A673 (cell line): ENCODE measurements around the gene GALK1. TPM values are rescaled to one million over a fixed set of nuclear protein-coding genes. Genes with fewer than 3 reads are reported as not detected.

Experiments
- BruUV-seq: library from RNA; stranded (reverse); fragments of 400-500 nt; replicated peaks from 2 replicates; lab custom pipeline; 2021; lab: Mats Ljungman, UMichigan
- CTCF ChIA-PET: fragments of 300-600 bp; sonication (Branson Sonifier 250); formaldehyde crosslinking; loops from one replicate; lab custom pipeline; 2022; ENCODE audit warnings: antibody characterized with exemption; lab: Charles Lee
- POLR2A ChIA-PET: fragments of 300-600 bp; sonication (Branson Sonifier 250); formaldehyde crosslinking; loops from one replicate; lab custom pipeline; 2022; ENCODE audit warnings: antibody characterized with exemption; ENCODE audit not compliant: low non-redundant PET; lab: Charles Lee
- DNase-seq: peaks from one replicate; pipeline ENCODE4 v3.0.0-alpha.2; 2015; ENCODE audit warnings: low spot score
- H3K27ac ChIP-seq: fragments of 200-600 bp; sonication (generic); 2 replicates; pipeline ENCODE4 v1.5.1; 2016; ENCODE audit warnings: mixed run types, low read depth, mild to moderate bottlenecking, mixed read lengths, antibody characterized with exemption, low read length; ENCODE audit not compliant: poor library complexity, severe bottlenecking
- H3K27me3 ChIP-seq: fragments of 200-600 bp; sonication (generic); replicated peaks from 2 replicates; pipeline ENCODE4 v1.6.1; 2017; ENCODE audit warnings: mixed run types, low read depth, mild to moderate bottlenecking, mixed read lengths, antibody characterized with exemption, low read length; ENCODE audit not compliant: insufficient read depth, poor library complexity
- H3K36me3 ChIP-seq: fragments of 200-600 bp; sonication (generic); 2 replicates; pipeline ENCODE4 v1.6.1; 2016; ENCODE audit warnings: mixed run types, mild to moderate bottlenecking, mixed read lengths, antibody characterized with exemption, low read length; ENCODE audit not compliant: insufficient read depth, poor library complexity, severe bottlenecking
- H3K4me1 ChIP-seq: fragments of 200-600 bp; sonication (generic); 2 replicates; pipeline ENCODE4 v1.6.1; 2017; ENCODE audit warnings: mixed run types, mild to moderate bottlenecking, mixed read lengths, antibody characterized with exemption, low read length; ENCODE audit not compliant: insufficient read depth, poor library complexity, severe bottlenecking
- H3K4me3 ChIP-seq: fragments of 200-600 bp; sonication (generic); 2 replicates; pipeline ENCODE4 v1.5.1; 2016; ENCODE audit warnings: low read depth, mixed run types, mild to moderate bottlenecking, mixed read lengths, low read length; ENCODE audit not compliant: poor library complexity, severe bottlenecking
- H3K9me3 ChIP-seq: fragments of 200-600 bp; sonication (generic); 2 replicates; pipeline ENCODE4 v1.6.1; 2016; ENCODE audit warnings: mixed run types, low read depth, mild to moderate bottlenecking, mixed read lengths, antibody characterized with exemption, low read length; ENCODE audit not compliant: poor library complexity, severe bottlenecking
- EZH2 ChIP-seq: fragments of 200-600 bp; sonication (generic); IDR thresholded peaks from 2 replicates; pipeline ENCODE4 v1.6.1; 2017; ENCODE audit warnings: borderline replicate concordance, low read depth, mild to moderate bottlenecking, mixed read lengths, antibody characterized with exemption, low read length; ENCODE audit not compliant: poor library complexity, severe bottlenecking
- intact Hi-C: fragments of 100-400 bp; cut with micrococcal nuclease; formaldehyde crosslinking; loops from one replicate; pipeline ENCODE4 v1.10.0; 2022; ENCODE audit not compliant: unreplicated experiment
- total RNA-seq: library from RNA; stranded (reverse); gene quantifications from 2 replicates; pipeline ENCODE4 v1.2.3, GENCODE V29; 2021
- TF ChIP-seq, protein P1 (sequence below): fragments of 300-800, 200-600 bp; sonication (generic); conservative IDR thresholded peaks from 2 replicates; pipeline ENCODE4 v1.5.1; 2017; ENCODE audit warnings: low read depth, mild to moderate bottlenecking, antibody characterized with exemption, low read length, moderate library complexity, mixed read lengths

Gene GALK1
- total RNA-seq, 1 experiment from 2014 or later = 18.3 TPM

DNA sequence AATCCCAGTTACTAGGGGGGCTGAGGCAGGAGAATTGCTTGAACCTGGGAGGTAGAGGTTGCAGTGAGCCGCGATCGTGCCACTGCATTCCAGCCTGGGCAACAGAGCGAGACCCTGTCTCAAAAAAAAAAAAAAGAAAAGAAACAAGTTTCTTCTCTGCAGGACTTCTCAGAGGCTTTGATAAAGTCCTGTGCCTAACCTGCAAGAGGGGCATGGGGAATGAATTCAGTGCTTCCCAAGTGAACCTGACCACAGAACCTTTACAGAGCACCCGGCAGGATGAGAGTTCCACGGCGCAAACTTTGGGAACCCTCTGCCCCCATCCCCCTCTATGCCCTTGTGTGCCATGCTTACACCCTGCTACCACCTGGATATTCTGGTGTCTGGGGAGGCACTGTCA, 25.8 kb downstream of the GALK1 start:
- Histone ChIP-seq H3K4me1 (no peaks in the 10 kb centered on the region), H3K27me3 (no peaks in the 10 kb centered on the region), H3K4me3 (no peak overlapping the region), H3K36me3 (no peaks in the 10 kb centered on the region), H3K9me3 (no peaks in the 10 kb centered on the region), H3K27ac (no peak overlapping the region)
- BruUV-seq = no TSS peak
- POLR2A ChIA-PET = no interaction called here
- intact Hi-C loops = no loop called here
- TF ChIP-seq, protein P1, sequence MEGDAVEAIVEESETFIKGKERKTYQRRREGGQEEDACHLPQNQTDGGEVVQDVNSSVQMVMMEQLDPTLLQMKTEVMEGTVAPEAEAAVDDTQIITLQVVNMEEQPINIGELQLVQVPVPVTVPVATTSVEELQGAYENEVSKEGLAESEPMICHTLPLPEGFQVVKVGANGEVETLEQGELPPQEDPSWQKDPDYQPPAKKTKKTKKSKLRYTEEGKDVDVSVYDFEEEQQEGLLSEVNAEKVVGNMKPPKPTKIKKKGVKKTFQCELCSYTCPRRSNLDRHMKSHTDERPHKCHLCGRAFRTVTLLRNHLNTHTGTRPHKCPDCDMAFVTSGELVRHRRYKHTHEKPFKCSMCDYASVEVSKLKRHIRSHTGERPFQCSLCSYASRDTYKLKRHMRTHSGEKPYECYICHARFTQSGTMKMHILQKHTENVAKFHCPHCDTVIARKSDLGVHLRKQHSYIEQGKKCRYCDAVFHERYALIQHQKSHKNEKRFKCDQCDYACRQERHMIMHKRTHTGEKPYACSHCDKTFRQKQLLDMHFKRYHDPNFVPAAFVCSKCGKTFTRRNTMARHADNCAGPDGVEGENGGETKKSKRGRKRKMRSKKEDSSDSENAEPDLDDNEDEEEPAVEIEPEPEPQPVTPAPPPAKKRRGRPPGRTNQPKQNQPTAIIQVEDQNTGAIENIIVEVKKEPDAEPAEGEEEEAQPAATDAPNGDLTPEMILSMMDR = no peak
- TF ChIP-seq EZH2 = no peak
- DNase-seq = no peak
- CTCF ChIA-PET = interaction anchor here (1.5 kb wide), 1 partner anchor 138 kb away, joined by 7 read pairs; no protein-coding TSS in a partner anchor

DNA sequence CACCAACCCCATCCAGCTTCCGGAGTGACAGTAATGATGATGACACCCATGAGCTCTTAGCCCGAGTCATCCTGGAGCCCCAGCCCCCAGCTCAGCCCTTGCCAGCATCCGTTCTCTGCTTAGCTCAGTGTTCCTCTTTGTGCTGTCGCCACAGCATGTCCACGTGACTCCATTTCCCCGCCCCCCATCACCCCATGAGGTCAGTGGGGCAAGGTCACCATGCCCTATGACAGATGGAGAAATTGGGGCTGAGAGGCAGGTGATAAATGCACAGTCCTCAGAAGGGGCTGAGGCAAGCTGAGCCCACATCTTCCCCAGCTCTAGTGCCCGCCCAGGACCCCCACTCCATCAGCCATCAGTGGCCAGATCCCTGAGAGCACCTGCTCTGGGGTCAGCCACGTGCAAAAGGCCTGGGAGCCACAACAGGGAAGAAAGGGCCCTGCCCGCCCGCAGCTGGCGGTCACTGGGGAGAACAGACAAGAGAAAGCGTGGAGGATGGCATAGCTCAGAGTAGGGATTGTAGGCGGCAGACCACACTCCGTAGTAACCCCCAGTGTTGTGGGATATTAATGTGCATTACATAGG, 26.7 kb downstream of the GALK1 start:
- Histone ChIP-seq H3K36me3 (no peaks in the 10 kb centered on the region), H3K4me3 (no peak overlapping the region), H3K27me3 (no peaks in the 10 kb centered on the region), H3K4me1 (no peaks in the 10 kb centered on the region), H3K9me3 (no peaks in the 10 kb centered on the region), H3K27ac (no peak overlapping the region)
- CTCF ChIA-PET = interaction anchor here (0.7 to 1.5 kb wide), 3 partner anchors 10 to 137 kb away, joined by 6 to 10 read pairs (median 7); no protein-coding TSS in a partner anchor
- TF ChIP-seq, protein P1 = no peak
- TF ChIP-seq EZH2 = no peak
- BruUV-seq = no TSS peak
- intact Hi-C loops = no loop called here
- DNase-seq = no peak
- POLR2A ChIA-PET = interaction anchor here (0.6 kb wide), 2 partner anchors 110 to 136 kb away, joined by 5 to 6 read pairs; no protein-coding TSS in a partner anchor

DNA sequence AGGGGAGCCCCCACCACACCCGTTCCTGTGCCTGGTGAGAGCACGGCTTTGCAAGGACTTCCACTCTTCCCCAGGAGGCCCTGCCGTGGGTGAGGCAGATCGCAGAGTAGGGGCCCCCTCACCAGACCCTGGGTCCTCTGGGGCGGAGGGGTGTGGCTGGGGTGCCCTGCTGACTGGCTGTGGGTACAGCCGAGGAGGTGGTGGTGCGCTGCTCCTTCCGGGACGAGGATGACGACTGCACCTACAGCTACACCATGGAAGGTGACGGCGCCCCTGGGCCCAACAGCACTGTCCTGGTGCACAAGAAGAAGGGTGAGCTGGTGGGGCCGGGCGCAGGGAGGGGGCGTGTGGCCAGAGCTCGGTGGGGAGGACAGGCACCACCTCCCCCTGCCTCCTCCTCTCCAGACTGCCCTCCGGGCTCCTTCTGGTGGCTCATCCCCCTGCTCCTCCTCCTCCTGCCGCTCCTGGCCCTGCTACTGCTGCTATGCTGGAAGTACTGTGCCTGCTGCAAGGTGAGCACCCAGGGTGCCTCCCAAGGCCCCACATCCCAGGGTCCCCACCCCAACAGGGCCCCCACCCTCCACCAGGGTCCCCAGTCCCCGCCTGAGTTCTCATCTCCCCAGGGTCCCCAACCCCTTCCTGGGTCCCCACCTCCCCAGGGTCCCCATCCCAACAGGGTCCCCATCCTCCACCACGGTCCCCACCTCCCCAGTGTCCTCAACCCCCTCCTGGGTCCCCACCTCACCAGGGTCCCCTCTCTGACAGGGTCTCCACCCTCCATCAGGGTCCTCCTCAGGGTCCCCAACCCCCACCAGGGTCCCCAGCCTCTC, 27.6 kb downstream of the GALK1 start:
- no peak for TF ChIP-seq EZH2
- TF ChIP-seq, protein P1 = no peak
- H3K4me1 ChIP-seq = no peaks in the 10 kb centered on the region
- H3K27ac ChIP-seq = no peak overlapping the region
- H3K27me3 ChIP-seq = no peaks in the 10 kb centered on the region
- intact Hi-C loops = no loop called here
- H3K9me3 ChIP-seq = no peaks in the 10 kb centered on the region
- ChIA-PET POLR2A (no interaction called here), CTCF (interaction anchor here (0.7 to 1.5 kb wide), 3 partner anchors 11 to 136 kb away, joined by 6 to 10 read pairs (median 7); no protein-coding TSS in a partner anchor)
- no peak for DNase-seq
- H3K4me3 ChIP-seq = no peak overlapping the region
- H3K36me3 ChIP-seq = no peaks in the 10 kb centered on the region
- BruUV-seq = no TSS peak
